GM18868 (cell line): ENCODE results near the gene VPS36.
A peak's percentile ranks its signal among the peaks of the same experiment; 100 is the strongest.
"Not testable (repeated sequence)": the region's sequence is repeated elsewhere in the genome, so short reads cannot be mapped to it uniquely, and the experiment has no call there.

Source experiments
- ATAC-seq: cut with Tn5 transposase; IDR thresholded peaks from one replicate; pipeline ENCODE4 v1.9.1; 2021; ENCODE audit warnings: mild to moderate bottlenecking, moderate library complexity; ENCODE audit not compliant: unreplicated experiment

VPS36 gene

DNA sequence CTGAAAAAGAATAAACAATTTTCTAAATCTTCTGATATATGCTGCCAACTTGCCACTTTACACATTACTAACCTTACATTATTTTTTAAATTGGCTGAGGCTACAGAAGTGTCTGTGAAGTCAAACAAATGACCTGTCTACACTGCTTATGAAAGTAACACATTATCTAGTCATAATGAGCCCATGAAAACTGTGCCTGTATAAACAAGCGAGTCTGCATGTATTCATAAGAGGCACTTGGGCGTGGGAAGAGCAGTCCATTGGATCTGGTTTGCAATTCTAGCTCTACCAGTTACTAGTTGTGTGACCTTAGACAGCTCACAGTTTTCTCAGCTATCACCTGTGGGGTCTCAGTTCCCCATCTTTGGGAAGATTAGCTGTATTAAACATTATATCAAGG lies 3.1 kb downstream of the VPS36 start:
- peak; percentile 14 for ATAC-seq

DNA sequence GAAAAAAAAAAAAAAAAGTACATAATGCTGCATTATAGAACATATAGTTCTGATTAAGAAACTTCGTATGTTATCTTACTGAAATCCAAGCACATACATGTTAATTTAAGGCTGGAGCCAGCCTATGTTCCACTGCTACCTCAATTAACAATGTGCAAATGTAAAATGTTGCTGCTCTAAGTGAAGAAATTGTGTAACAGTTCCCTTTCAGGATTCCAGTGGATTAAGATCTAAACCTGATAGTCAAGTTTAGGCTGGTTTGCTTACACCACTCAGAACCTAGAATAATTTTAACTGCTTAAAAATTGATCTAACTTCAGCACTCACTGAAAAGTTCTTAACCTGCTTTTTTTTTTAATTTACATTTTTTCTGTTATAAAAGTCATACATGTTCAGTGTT lies 4.2 kb downstream of the VPS36 start:
- no peak for ATAC-seq

DNA sequence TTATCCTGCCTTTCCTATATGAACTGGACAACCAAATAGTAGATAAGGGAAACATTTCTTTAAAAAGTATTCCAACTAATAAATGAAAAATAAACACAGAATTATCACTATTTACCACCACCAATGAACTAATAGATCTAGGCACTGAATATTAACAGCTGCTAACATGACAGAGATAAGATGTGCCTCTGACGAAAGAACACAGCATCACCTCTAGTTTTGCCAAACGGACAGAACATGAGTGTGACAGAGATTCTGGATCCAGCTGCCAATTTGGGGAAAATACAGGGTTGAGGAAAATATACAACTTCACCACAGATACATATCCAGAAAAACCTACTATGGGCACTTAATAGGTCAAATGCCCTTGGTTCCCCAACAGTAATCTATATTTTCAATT lies 18.0 kb downstream of the VPS36 start:
- no peak for ATAC-seq

DNA sequence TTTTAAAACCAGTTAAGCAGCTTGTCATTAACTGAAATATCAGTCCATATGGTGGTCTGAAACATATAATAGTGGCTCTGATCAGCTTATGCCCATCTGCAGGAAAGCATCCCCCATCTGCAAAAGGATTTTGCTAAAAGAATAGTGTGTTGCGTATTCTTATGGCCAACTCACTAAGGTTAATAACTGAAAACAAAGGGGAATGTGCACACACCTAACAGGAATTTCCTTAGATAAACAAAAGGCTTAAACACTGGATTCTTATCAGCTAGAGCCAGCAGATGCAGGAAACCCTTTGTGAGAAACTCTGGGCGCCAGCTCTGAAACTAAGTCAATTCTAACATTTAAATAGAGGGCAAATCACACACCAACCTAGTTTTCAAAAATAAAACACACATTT lies 22.1 kb downstream of the VPS36 start:
- no peak for ATAC-seq

DNA sequence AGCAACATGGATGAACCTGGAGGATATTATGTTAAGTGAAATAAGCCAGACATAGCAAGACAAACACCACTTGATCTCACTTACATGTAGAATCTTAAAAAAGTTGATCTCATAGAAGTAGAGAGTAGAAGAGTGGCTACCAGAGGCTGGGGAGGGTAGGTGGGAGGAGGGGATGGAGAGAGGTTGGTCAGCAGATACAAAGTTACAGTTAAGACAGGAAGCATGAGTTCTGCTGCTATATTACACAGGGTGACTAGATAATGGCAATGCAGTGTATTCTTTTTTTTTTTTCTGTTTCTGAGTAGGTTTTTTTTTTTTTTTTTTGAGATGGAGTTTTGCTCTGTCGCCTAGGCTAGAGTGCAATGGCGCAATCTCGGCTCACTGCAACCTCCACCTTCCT lies 29.2 kb downstream of the VPS36 start:
- no peak for ATAC-seq

DNA sequence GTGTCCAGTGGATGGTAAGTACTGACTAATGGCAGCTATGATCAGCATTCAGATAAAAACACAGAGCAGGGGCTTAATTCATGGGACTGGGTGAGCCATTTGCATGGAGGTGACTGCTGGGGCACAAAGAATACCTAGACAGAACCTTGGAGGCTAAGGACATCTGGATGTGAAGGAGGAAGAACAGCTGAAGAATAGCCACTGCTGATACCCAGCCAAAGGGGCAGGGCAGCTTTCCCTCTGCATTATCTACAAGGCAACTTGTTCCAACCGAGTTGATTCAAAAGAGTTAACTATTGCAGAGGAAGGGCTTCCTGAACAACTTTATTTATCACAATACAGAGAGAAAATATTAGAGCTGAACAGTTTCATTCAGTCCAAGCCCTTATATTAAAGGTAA lies 31.4 kb downstream of the VPS36 start:
- no peak for ATAC-seq

DNA sequence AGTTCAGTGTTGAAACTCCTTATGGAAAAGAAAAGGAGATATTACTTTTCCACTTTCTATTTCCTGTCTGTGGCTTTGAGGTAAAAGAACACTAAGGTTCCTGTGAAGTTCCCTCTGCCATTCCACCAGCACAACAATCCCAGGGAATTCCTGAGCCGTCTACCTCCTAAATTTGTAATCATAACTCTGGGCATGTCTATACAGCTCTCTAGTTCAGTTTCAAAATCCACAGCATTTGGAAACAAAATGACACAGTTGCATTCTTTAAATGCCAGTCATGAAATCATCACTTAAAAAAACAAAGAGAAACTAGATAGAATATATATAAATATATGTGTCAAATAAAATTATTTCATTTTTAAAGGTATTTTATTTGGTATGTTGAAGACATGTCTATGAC lies 35.5 kb downstream of the VPS36 start:
- ATAC-seq: no peak

DNA sequence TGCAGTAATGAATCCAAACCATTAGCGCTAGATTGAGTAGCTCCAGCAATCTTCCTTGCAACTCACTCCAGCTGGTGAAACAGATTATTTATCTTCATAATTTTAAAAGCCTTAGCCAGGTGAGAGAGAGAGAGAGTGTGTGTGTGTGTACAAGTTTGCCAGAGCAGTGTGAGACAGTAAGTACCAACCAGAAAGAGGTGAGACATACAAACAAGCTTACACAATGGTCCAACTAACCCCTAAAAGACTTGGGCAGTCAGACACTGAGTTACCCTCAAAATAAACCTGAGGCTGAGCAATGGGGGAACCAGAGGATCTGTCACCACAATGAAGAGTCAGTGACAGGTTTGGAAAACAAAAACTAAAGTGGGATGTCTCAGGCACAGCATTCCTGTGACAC lies 36.4 kb downstream of the VPS36 start:
- no peak for ATAC-seq

DNA sequence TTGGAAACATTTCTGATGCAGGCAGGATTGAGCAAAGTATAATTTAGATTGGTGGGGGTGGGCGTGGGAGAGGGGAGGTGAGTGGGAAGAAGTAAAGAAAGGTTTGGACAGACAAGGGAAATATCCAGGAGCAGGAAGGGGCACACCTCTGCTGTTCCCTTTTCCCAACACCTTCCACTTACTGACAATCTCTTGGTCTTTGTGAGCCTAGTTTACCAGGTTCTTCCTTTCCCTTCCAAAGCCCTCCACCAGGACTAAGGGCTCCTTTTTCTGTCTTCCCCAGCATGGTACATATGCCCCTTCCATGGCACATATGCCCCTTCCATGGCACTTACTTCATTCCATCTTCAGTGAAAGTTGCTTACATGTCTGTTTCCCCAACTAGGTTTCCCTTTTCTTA lies 38.3 kb downstream of the VPS36 start:
- no peak for ATAC-seq

DNA sequence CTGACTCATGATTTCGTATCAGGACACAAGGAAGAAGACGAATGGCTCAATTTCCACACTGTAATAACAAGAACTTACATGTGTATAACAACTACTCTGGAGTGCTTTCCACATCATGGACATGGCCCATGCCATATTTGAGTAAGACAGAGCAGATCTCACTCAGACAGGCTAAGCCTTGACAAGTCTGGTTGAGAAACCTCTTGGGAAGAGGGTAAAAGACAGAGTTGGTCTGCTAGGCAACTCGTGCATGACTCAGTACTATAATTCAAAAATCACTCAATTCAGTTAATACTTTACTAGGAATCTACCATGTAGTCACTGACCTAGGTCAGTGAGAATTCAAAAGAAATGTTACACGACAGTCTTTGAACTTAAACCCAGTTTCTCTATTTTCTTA lies 38.8 kb downstream of the VPS36 start:
- ATAC-seq: no peak

DNA sequence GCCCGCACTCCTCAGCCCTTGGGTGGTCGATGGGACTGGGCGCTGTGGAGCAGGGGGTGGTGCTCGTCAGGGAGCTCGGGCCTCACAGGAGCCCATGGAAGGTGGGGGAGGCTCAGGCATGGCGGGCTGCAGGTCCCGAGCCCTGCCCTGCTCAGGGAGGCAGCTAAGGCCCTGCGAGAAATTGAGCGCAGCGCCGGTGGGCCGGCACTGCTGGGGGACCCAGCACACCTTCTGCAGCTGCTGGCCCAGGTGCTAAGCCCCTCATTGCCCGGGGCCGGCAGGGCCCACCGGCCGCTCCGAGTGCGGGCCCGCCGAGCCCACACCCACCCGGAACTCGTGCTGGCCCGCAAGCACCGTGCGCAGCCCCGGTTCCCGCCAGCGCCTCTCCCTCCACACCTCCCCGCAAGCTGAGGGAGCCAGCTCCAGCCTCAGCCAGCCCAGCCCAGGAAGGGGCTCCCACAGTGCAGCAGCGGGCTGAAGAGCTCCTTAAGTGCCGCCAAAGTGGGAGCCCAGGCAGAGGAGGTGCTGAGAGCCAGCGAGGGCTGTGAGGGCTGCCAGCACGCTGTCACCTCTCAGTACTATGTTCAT lies 42.3 kb downstream of the VPS36 start:
- not testable (repeated sequence) for ATAC-seq

DNA sequence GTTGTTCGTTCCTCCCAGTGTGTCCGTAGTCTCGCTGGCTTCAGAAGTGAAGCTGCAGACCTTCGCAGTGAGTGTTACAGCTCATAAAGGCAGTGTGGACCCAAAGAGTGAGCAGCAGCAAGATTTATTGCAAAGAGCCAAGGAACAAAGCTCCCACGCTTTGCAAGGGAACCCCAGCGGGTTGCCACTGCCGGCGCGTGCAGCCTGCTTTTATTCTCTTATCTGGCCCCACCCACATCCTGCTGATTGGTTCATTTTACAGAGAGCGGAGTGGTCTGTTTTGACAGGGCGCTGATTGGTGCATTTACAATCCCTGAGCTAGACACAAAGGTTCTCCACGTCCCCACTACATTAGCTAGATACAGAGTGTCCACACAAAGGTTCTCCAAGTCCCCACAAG lies 43.0 kb downstream of the VPS36 start:
- ATAC-seq: not testable (repeated sequence)

DNA sequence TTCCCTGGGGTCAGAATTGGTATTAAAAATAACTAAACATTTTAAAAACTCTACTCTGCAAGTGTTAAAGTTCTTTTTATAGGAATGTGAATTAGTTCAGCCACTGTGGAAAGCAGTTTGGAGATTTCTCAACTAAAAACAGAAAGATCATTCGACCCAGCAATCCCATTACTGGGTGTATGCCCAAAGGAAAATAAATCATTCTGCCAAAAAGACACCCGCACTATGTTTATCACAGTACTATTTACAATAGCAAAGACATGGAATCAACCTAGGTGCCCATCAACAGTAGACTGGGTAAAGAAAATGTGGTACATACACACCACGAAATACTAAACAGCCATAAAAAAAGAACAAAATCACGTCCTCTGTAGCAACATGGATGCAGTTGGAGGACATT lies 43.8 kb downstream of the VPS36 start:
- ATAC-seq: no peak

DNA sequence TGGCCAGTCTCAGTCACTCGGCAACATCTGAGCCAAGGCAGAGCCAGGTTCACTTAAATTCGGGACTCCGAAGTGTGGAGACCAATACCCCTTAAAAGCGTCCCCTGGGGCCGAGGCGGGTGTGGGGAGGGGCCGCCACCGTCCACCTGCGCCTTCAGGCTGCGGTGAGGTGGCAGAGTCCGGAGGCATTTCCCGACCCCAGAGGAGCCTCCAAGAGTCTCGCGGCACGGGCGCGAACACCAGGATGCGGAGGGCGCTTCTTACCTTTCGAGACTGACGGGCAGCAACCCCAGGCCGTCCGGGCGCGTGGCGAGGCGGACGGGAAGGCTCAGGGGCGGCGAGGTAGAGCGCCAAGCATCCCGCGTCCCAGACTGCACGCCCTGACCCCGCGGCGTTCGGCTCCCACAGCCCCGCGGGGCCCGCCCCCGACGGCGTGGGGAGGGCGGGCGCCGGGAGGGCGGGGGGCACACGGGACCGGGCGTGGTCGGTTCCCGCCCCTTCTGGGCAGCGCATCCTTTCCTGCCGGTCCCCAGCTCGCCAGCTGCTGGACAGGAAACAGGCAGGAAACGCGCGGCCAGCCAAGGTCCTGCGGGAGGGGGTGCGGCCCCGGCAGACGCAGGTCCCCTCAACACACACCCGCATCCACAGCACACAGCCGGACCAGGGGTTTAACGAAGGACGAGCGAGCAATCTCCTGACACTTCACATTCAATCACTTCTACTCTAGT lies 44.5 kb downstream of the VPS36 start, which contains the start of gene THSD1:
Gene THSD1 (minus strand): TSS at position 406 of the 728 bp plus-strand sequence. CDS start 3,572 bp downstream, outside the sequence.
- ATAC-seq: peak; percentile 62

DNA sequence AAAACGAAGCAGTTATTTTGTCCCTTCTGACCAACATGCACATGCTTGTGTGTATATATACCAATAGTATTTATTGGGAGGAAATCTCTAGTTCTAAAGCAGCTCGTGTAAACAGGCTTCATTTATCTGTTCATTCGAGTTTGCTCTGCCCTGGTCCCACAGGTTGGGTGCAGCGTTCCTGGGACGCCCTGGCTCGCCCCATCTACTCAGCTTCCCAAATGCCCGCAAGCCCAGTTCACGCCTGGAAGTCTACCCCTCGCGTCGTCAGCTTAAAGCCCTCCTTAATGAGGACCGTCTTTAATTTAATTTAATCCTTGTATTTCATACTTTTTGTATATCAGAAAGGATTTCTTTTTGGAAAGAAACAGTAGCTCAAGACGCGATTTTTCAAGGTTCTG lies 45.1 kb downstream of the VPS36 start:
- no peak for ATAC-seq

DNA sequence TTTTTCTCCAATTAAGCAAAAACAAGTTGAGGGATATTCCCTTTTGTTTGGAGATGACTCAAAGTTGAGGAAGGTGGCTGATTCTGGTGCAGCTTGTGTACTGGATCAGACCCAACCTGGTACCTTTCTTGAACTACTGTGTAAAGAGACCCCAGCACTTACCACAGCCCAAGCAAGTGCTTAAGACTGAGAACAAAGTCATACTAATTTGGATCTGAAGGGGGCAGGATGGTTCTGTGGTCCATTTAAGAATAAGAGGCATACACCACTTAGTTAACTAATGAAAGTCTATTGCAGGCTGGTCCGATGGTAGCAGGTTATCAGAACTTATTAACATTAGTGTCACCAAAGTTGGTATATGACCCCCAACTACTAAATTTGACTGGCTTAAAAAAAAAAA lies 50.7 kb downstream of the VPS36 start:
- ATAC-seq: no peak

DNA sequence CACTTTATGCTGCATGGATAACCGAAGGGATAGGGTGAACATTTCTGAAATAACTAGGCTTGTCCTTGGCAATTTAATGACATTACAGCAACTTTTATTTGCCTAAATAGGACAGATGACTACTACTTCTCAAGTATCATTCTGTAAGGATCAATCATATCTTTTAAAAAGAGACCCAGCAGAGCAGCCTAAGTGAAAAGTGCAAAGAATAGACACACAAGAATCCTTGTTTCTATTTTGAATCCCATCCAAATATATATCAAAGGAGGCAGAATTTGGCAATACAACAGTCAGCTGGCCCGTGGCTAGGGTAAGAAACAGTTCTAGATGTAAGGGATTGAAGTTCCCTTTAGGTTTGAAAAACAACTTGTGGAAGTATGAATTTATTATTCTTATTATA lies 51.4 kb downstream of the VPS36 start:
- ATAC-seq: no peak

DNA sequence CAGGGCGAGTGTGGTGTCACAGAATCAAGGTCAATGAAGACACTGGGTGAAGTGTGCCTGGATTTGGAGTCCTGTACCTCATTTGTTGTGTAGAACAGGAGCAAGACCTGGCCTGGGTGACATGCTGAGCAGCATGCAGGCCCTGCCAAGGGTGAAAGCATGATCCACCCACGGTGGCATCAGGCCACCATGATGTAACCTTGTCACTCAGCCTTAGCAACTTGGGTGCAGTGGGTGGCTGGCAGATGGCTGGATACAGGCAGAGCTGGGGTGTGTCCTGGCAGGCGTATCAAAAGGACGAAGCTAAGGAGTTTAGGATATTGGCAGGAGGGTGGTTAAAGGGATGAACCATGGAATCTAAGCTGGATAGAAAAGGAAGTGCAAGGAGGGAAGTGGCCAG lies 54.7 kb downstream of the VPS36 start:
- ATAC-seq: no peak

DNA sequence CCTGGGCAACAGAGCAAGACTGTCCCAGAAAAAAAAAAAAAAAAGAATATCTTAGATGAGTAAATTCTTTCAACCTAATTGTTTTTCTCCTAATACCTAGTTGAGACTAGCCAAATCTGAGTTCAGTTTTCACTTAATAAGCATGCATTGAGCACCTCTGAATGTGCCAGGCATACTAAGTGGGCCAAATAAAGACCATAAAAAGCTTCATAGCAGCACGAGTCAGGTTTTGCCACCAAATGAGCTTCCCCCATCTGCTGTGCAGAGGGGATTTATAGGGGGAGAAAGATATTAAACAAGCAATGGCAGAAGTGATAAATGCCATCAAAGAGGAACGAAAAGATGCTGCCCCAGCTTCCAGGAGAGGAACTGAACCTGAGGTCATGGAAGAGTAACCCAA lies 55.8 kb downstream of the VPS36 start:
- no peak for ATAC-seq

DNA sequence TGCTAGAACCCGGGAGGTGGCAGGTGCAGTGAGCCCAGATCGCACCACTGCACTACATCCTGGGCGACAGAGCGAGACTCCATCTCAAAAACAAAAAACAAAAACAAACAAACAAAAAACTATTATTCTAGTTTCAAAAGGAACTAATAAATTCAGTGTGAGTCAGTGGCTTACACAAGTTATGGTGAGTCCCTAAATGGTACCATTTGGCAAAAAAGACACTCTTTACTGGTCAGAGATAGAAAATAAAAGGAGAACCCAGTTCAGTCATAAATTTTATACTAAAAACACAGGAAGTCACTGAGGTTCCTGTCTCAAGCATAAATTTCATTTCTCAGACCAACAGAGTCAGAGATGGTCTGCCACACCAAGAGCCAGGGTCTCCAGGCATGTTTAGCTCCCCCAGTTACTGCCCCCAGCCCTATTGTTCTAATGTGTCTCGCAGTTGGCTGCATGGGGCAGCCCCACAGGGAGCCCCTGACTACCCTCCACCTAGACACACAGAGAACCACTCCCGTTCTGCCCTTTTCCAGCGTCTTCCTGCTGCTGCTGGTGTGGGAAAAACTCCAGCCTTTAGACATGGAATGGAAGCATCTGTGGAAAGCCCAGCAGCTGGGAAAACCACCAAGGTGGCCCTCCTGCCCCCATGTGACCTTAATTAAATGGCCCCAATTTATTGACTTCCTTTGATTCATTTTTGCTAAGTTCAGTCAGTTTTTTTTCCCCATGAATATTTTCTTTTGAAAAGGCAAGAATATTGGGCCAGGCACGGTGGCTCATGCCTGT lies 56.7 kb downstream of the VPS36 start:
- ATAC-seq: no peak

DNA sequence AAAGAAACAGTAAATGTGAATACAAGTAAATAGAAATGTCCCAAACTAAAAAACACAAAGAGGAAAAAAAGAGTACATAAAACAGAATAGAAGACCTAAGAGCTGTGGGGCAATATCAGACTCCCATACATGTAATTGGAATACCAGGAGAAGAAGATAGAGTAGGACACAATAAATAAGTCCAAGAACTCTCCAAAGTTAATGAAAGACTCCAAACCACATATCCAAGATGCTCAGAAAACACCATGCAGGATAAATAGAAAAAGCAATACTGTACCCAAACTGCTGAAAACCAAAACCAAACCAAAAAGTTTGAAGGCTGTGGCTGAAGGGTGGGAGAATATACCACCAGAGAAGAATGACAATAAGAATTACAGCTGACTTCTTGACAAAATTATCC lies 62.7 kb downstream of the VPS36 start:
- no peak for ATAC-seq

DNA sequence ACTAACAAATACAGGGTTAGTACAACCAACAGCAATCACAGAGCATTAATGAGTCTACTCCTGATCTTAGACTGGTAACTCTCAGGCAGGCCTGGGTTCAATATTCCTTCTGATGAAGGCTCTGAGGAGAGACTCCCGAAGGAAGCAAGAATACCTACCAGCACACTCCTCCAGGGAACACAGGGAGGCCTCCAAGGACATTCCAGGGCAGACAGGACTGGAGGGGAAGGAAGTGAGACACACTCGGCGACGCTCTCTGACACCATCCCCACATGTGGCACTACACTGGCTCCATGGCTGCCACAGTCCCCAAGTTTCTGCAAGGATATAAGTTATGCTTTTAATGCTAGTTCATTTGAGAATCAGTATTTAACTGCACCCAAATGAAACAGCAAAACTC lies 64.6 kb downstream of the VPS36 start:
- ATAC-seq: no peak
